H9 (cell line): ENCODE results near the gene GNRHR. TPM values are rescaled to one million over a fixed set of nuclear protein-coding genes. Genes with fewer than 3 reads are reported as not detected.
"Not testable (repeated sequence)": the region's sequence is repeated elsewhere in the genome, so short reads cannot be mapped to it uniquely, and the experiment has no call there.

Source experiments
- DNase-seq: peaks from one replicate; pipeline ENCODE4 v3.0.0-alpha.2; 2017
- H2AFZ ChIP-seq: one replicate; pipeline ENCODE4 v1.6.1; 2013; ENCODE audit warnings: mild to moderate bottlenecking, low read length, control low read depth, moderate library complexity
- H2AK5ac ChIP-seq: 2 replicates; pipeline ENCODE4 v1.6.1; 2013; ENCODE audit warnings: low read length, control low read depth, mixed read lengths; ENCODE audit not compliant: insufficient read length
- H2BK120ac ChIP-seq: one replicate; pipeline ENCODE4 v1.6.1; 2013; ENCODE audit warnings: low read depth, mild to moderate bottlenecking, low read length, control low read depth, inconsistent platforms; ENCODE audit not compliant: poor library complexity, severe bottlenecking
- H2BK12ac ChIP-seq: 2 replicates; pipeline ENCODE4 v1.6.1; 2013; ENCODE audit warnings: low read length, control low read depth, mixed read lengths, low read depth; ENCODE audit not compliant: insufficient read length
- H2BK15ac ChIP-seq: 2 replicates; pipeline ENCODE4 v1.6.1; 2013; ENCODE audit warnings: low read depth, low read length, control low read depth
- H2BK20ac ChIP-seq: one replicate; pipeline ENCODE4 v1.6.1; 2013; ENCODE audit warnings: low read depth, mild to moderate bottlenecking, low read length, control low read depth, inconsistent platforms; ENCODE audit not compliant: poor library complexity, severe bottlenecking
- H2BK5ac ChIP-seq: 2 replicates; pipeline ENCODE4 v1.6.1; 2013; ENCODE audit warnings: low read length, control low read depth, mixed read lengths; ENCODE audit not compliant: insufficient read length
- H3K14ac ChIP-seq: 2 replicates; pipeline ENCODE4 v1.6.1; 2013; ENCODE audit warnings: low read length, control low read depth; ENCODE audit not compliant: insufficient read depth
- H3K18ac ChIP-seq: 2 replicates; pipeline ENCODE4 v1.6.1; 2013; ENCODE audit warnings: low read depth, mild to moderate bottlenecking, mixed read lengths, low read length, control low read depth; ENCODE audit not compliant: insufficient read length
- H3K23ac ChIP-seq: 2 replicates; pipeline ENCODE4 v1.6.1; 2013; ENCODE audit warnings: low read length, control low read depth, mixed read lengths, low read depth; ENCODE audit not compliant: insufficient read length
- H3K23me2 ChIP-seq: 2 replicates; pipeline ENCODE4 v1.6.1; 2013; ENCODE audit warnings: low read depth, mild to moderate bottlenecking, mixed read lengths, low read length, control low read depth; ENCODE audit not compliant: insufficient read length, poor library complexity, severe bottlenecking
- H3K27ac ChIP-seq: 2 replicates; pipeline ENCODE4 v1.5.1; 2013; ENCODE audit warnings: low read length, control low read depth, mixed read lengths, low read depth; ENCODE audit not compliant: insufficient read length
- H3K27me3 ChIP-seq: 2 replicates; pipeline ENCODE4 v1.6.1; 2013; ENCODE audit warnings: low read length, control low read depth, inconsistent platforms; ENCODE audit not compliant: insufficient read depth
- H3K4ac ChIP-seq: 2 replicates; pipeline ENCODE4 v1.6.1; 2013; ENCODE audit warnings: low read depth, mild to moderate bottlenecking, control low read depth, inconsistent platforms, low read length, moderate library complexity
- H3K4me1 ChIP-seq: 2 replicates; pipeline ENCODE4 v1.6.1; 2013; ENCODE audit warnings: low read length, control low read depth, inconsistent platforms; ENCODE audit not compliant: insufficient read depth
- H3K4me2 ChIP-seq: 2 replicates; pipeline ENCODE4 v1.6.1; 2013; ENCODE audit warnings: low read length, control low read depth, mixed read lengths; ENCODE audit not compliant: insufficient read length, insufficient read depth
- H3K56ac ChIP-seq: 2 replicates; pipeline ENCODE4 v1.6.1; 2013; ENCODE audit warnings: low read depth, mild to moderate bottlenecking, mixed read lengths, low read length, control low read depth; ENCODE audit not compliant: insufficient read length
- H3K79me1 ChIP-seq: 2 replicates; pipeline ENCODE4 v1.6.1; 2013; ENCODE audit warnings: low read depth, mild to moderate bottlenecking, moderate library complexity, low read length, control low read depth, inconsistent platforms; ENCODE audit not compliant: insufficient read depth, poor library complexity, severe bottlenecking
- H3K79me2 ChIP-seq: 2 replicates; pipeline ENCODE4 v1.6.1; 2013; ENCODE audit warnings: low read length, control low read depth, inconsistent platforms; ENCODE audit not compliant: insufficient read depth
- H3K9ac ChIP-seq: 2 replicates; pipeline ENCODE4 v1.6.1; 2013; ENCODE audit warnings: low read length, control low read depth, mixed read lengths; ENCODE audit not compliant: insufficient read length; ENCODE audit errors: extremely low read depth
- H3K9me3 ChIP-seq: one replicate; pipeline ENCODE4 v1.6.1; 2013; ENCODE audit warnings: low read depth, low read length, inconsistent platforms; ENCODE audit not compliant: control insufficient read depth
- H3T11ph ChIP-seq: one replicate; pipeline ENCODE4 v1.6.1; 2013; ENCODE audit warnings: mild to moderate bottlenecking, low read length, control low read depth, inconsistent platforms
- H4K20me1 ChIP-seq: one replicate; pipeline ENCODE4 v1.6.1; 2013; ENCODE audit not compliant: control insufficient read depth, insufficient read length, insufficient read depth
- H4K5ac ChIP-seq: 2 replicates; pipeline ENCODE4 v1.6.1; 2013; ENCODE audit warnings: low read depth, mild to moderate bottlenecking, mixed read lengths, low read length, control low read depth; ENCODE audit not compliant: insufficient read length
- H4K8ac ChIP-seq: replicated peaks from 2 replicates; pipeline ENCODE4 v1.6.1; 2013; ENCODE audit warnings: low read length, control low read depth, mixed read lengths, low read depth; ENCODE audit not compliant: insufficient read length
- H4K91ac ChIP-seq: 2 replicates; pipeline ENCODE4 v1.6.1; 2013; ENCODE audit warnings: low read depth, mild to moderate bottlenecking, moderate library complexity, mixed read lengths, low read length, control low read depth; ENCODE audit not compliant: insufficient read length
- H3K27ac Mint-ChIP-seq, 3 experiments: 2 replicates in 2 of 3; 3 replicates in 1 of 3; pipeline ENCODE4 v1.8.0; 2020 to 2021; ENCODE audit warnings: mixed read lengths in 3 of 3, mild to moderate bottlenecking in 1 of 3, moderate library complexity in 1 of 3
- H3K27me3 Mint-ChIP-seq: 2 replicates; pipeline ENCODE4 v1.8.0; 2021; ENCODE audit warnings: low read depth, mild to moderate bottlenecking, moderate library complexity, mixed read lengths
- H3K36me3 Mint-ChIP-seq, 3 experiments: 2 replicates in 2 of 3; 3 replicates in 1 of 3; pipeline ENCODE4 v1.8.0; 2020 to 2021; ENCODE audit warnings: low read depth in 3 of 3, mixed read lengths in 3 of 3; ENCODE audit not compliant: insufficient read depth in 1 of 3
- H3K4me1 Mint-ChIP-seq, 2 experiments: 2 replicates each; pipeline ENCODE4 v1.8.0; 2020; ENCODE audit warnings: mixed read lengths in 2 of 2
- H3K4me3 Mint-ChIP-seq, 2 experiments: 2 replicates in 1 of 2; 3 replicates in 1 of 2; pipeline ENCODE4 v1.8.0; 2020 to 2021; ENCODE audit warnings: mild to moderate bottlenecking in 2 of 2, mixed read lengths in 2 of 2, moderate library complexity in 1 of 2
- H3K9me3 Mint-ChIP-seq, 2 experiments: 2 replicates in 1 of 2; 3 replicates in 1 of 2; pipeline ENCODE4 v1.8.0; 2020; ENCODE audit warnings: mild to moderate bottlenecking in 2 of 2, mixed read lengths in 2 of 2, moderate library complexity in 1 of 2
- CTCF ChIP-seq: fragments of 200-600 bp; sonication (generic); conservative IDR thresholded peaks from 3 replicates; pipeline ENCODE4 v1.8.0; 2021; ENCODE audit warnings: antibody characterized with exemption, mild to moderate bottlenecking
- WGBS: extraction: QIAGEN DNeasy Blood & Tissue Kit; methylation state at CpG from one replicate; pipeline ENCODE4 v1.1.7; 2013; ENCODE audit warnings: missing lambda C conversion rate, low lambda C conversion rate, mixed read lengths; ENCODE audit not compliant: insufficient read length; ENCODE audit errors: extremely low coverage; 5-methylcytosine and 5-hydroxymethylcytosine counted together
- total RNA-seq: library from RNA; stranded (reverse); gene quantifications from 2 replicates; pipeline ENCODE4 v1.2.1, GENCODE V29; 2021

The GNRHR gene
- total RNA-seq, 1 experiment from 2014 or later: not detected

- no peak overlapping the region for H3K14ac ChIP-seq
- H3K27ac ChIP-seq: no peak overlapping the region
- no peak overlapping the region for H3K4me2 ChIP-seq
- H3K18ac ChIP-seq: no peak overlapping the region
- H3K23ac ChIP-seq: no peak overlapping the region
- no peak overlapping the region for H4K91ac ChIP-seq
- Mint-ChIP-seq H3K36me3 (peaks cover 11 to 21% (median 16%) of the 10 kb centered on the region in 3 experiments; a peak in 6 of 7 replicates), H3K4me1 (peaks cover 32 to 42% of the 10 kb centered on the region in 2 experiments), H3K27ac (peak overlapping the region in 2 of 3 experiments; percentile 30 to 74; a peak in 5 of 7 replicates), H3K9me3 (peaks cover 0 to 3% of the 10 kb centered on the region in 2 experiments; a peak in 2 of 5 replicates), H3K27me3 (no peaks in the 10 kb centered on the region), H3K4me3 (0 out of 5 replicates have a peak overlapping the region, but pooled peaks of 1 of the 2 experiments have one; percentile 29)
- no peak overlapping the region for H3K56ac ChIP-seq
- H2BK120ac ChIP-seq: no peak overlapping the region
- TF ChIP-seq CTCF: no peak
- no peak overlapping the region for H4K8ac ChIP-seq
- H2BK20ac ChIP-seq: no peak overlapping the region
- no CpG with 5 or more reads among the region's 3 CpGs for WGBS
- H2BK5ac ChIP-seq: no peak overlapping the region
- H2BK15ac ChIP-seq: no peak overlapping the region
- no peak overlapping the region for H2AFZ ChIP-seq
- H3K4ac ChIP-seq: no peak overlapping the region
- H2BK12ac ChIP-seq: no peak overlapping the region
- H3K27me3 ChIP-seq: no peaks in the 10 kb centered on the region
- H3K79me1 ChIP-seq: no peaks in the 10 kb centered on the region
- H3K23me2 ChIP-seq: no peaks in the 10 kb centered on the region
- H4K5ac ChIP-seq: no peak overlapping the region
- H3T11ph ChIP-seq: no peak overlapping the region
- no peaks in the 10 kb centered on the region for H3K9me3 ChIP-seq
- H3K4me1 ChIP-seq: peaks cover 9% of the 10 kb centered on the region; the same call in 1 of the 2 replicates
- no peaks in the 10 kb centered on the region for H3K79me2 ChIP-seq
- no peak overlapping the region for H2AK5ac ChIP-seq
- H3K9ac ChIP-seq: no peak overlapping the region
- H4K20me1 ChIP-seq: no peaks in the 10 kb centered on the region
- DNase-seq: no peak
Measured at GRCh38 chr4:67712000-67712625, 42.1 kb downstream of the GNRHR start.

GRCh38 chr4:67706682-67707081, 47.5 kb downstream of the GNRHR start:
- H3K23me2 ChIP-seq, H4K91ac ChIP-seq, H2BK20ac ChIP-seq, DNase-seq, H3K27ac ChIP-seq, H4K20me1 ChIP-seq, H3K27me3 ChIP-seq, H3K23ac ChIP-seq, H3K4me1 ChIP-seq, H3K27me3 Mint-ChIP-seq, H2AK5ac ChIP-seq, H3K79me2 ChIP-seq, H4K8ac ChIP-seq, H4K5ac ChIP-seq, H3K9ac ChIP-seq, H3K4me3 Mint-ChIP-seq, H2BK15ac ChIP-seq, H2AFZ ChIP-seq, H3K9me3 ChIP-seq, H3T11ph ChIP-seq, H2BK5ac ChIP-seq, H3K4ac ChIP-seq, H3K14ac ChIP-seq, H3K79me1 ChIP-seq, H2BK120ac ChIP-seq, H3K4me2 ChIP-seq, H2BK12ac ChIP-seq, H3K9me3 Mint-ChIP-seq, H3K56ac ChIP-seq, H3K18ac ChIP-seq, H3K27ac Mint-ChIP-seq: not testable (repeated sequence)
- WGBS: no CpG with 5 or more reads among the region's 3 CpGs
- peaks cover 8 to 29% (median 15%) of the 10 kb centered on the region in 3 experiments for H3K36me3 Mint-ChIP-seq
- H3K4me1 Mint-ChIP-seq: peaks cover 14 to 20% of the 10 kb centered on the region in 2 experiments
